Measurements from ENCODE around the gene IL1R1. TPM values are rescaled to one million over a fixed set of nuclear protein-coding genes. Genes with fewer than 3 reads are reported as not detected.

IL1R1 gene
- total and polyA plus RNA-seq, 11 donors = 10.9 to 49.0 (median 19.6) TPM

- no peak overlapping the region for H3K27ac ChIP-seq
- H3K9me3 ChIP-seq = peaks cover 0 to 18% (median 3%) of the 10 kb centered on the region in 12 donors
- H3K27me3 ChIP-seq = no peaks in the 10 kb centered on the region
- H3K4me3 ChIP-seq = no peak overlapping the region
- DNase-seq = no peak
- TF ChIP-seq, protein P1, sequence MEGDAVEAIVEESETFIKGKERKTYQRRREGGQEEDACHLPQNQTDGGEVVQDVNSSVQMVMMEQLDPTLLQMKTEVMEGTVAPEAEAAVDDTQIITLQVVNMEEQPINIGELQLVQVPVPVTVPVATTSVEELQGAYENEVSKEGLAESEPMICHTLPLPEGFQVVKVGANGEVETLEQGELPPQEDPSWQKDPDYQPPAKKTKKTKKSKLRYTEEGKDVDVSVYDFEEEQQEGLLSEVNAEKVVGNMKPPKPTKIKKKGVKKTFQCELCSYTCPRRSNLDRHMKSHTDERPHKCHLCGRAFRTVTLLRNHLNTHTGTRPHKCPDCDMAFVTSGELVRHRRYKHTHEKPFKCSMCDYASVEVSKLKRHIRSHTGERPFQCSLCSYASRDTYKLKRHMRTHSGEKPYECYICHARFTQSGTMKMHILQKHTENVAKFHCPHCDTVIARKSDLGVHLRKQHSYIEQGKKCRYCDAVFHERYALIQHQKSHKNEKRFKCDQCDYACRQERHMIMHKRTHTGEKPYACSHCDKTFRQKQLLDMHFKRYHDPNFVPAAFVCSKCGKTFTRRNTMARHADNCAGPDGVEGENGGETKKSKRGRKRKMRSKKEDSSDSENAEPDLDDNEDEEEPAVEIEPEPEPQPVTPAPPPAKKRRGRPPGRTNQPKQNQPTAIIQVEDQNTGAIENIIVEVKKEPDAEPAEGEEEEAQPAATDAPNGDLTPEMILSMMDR (IDR thresholded peaks at IDR 0.05) = no peak
- no peak for TF ChIP-seq POLR2A (IDR thresholded peaks at IDR 0.05)
- intact Hi-C loops (cut with DNase I) = no loop called here
- WGBS, 4 donors = 95 to 100% (median 96%) methylated on average over 1 of the region's 1 CpG
- no peaks in the 10 kb centered on the region for H3K4me1 ChIP-seq
- no peaks in the 10 kb centered on the region for H3K36me3 ChIP-seq
- ATAC-seq = no peak
These were observed 58.0 kb downstream of the IL1R1 start for GRCh38 chr2:102200539-102200938.

- no peaks in the 10 kb centered on the region for H3K36me3 ChIP-seq
- intact Hi-C loops (cut with DNase I) = no loop called here
- TF ChIP-seq POLR2A (IDR thresholded peaks at IDR 0.05) = no peak
- TF ChIP-seq, protein P1 (IDR thresholded peaks at IDR 0.05) = no peak
- peaks cover 0 to 18% (median 3%) of the 10 kb centered on the region in 12 donors for H3K9me3 ChIP-seq
- no peak overlapping the region for H3K27ac ChIP-seq
- no peak for ATAC-seq
- no peaks in the 10 kb centered on the region for H3K27me3 ChIP-seq
- no peak for DNase-seq
- H3K4me3 ChIP-seq = no peak overlapping the region
- no peaks in the 10 kb centered on the region for H3K4me1 ChIP-seq
These were observed 62.1 kb downstream of the IL1R1 start for GRCh38 chr2:102204638-102205037.

DNA sequence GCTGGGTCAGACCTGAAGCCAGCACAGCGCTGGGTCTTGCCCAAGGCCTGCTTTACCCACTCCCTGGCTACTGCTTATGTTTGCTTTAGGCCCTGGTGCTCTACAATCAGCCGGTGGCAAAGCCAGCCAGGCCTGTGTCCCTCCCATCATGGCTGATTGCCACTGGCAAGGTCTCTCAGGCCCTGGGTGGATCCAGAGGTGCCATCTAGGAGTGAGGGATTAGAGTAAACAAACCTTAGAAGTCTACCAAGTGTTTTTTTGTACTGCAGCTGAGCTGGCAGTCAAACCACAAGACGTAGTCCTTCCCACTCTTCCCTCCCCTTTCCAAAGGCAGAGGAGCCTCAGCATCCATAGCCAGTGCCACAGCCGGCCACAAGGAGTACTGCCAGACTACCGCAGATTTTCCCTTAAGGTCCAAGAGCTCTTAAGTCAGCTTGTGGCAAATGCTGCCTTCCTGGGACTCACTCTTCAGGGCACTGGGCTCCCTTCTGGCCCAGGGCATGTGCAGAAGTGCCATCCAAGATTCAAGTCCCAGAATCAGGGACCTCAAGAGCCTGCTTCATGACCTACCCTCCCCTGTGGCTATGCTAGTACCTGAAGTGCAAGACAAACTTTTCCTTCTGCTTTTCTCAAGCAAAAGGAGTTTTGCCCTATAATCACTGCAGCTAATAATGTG, 64.3 kb downstream of the IL1R1 start:
- Histone ChIP-seq H3K9me3 (peaks cover 0 to 18% (median 3%) of the 10 kb centered on the region in 12 donors), H3K36me3 (no peaks in the 10 kb centered on the region), H3K27ac (no peak overlapping the region), H3K4me3 (no peak overlapping the region), H3K27me3 (peaks cover 0 to 3% (median 0%) of the 10 kb centered on the region in 9 donors), H3K4me1 (no peaks in the 10 kb centered on the region)
- ATAC-seq = no peak
- TF ChIP-seq, protein P1 (IDR thresholded peaks at IDR 0.05) = no peak
- no peak for TF ChIP-seq POLR2A (IDR thresholded peaks at IDR 0.05)
- intact Hi-C loops (cut with DNase I) = no loop called here
- no peak for DNase-seq
- 73 to 94% (median 89%) methylated on average over 4 to 5 of the region's 5 CpGs for WGBS, 4 donors

DNA sequence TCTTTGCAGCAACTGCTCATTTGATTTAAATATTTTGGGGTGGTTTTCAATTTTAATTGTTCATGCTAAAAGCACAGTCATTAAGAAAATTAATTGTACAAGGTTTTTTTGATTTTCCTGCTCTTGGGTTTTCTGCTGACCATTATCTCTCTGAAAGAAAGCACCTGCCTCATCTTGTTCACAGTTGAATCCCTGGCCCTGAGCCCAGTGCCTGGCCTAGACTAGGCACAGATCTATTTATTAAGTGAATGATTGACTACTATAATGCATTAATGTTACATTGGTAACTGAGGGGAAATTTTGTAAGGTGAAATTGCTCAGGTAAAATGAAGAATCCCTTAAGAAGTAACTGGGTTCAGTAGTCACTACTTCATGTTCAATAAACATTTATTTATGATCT, 66.2 kb downstream of the IL1R1 start:
- no peak overlapping the region for H3K27ac ChIP-seq
- TF ChIP-seq, protein P1 (IDR thresholded peaks at IDR 0.05) = no peak
- TF ChIP-seq POLR2A (IDR thresholded peaks at IDR 0.05) = no peak
- no peaks in the 10 kb centered on the region for H3K36me3 ChIP-seq
- H3K4me1 ChIP-seq = no peaks in the 10 kb centered on the region
- intact Hi-C loops (cut with DNase I) = no loop called here
- H3K27me3 ChIP-seq = peaks cover 0 to 3% (median 0%) of the 10 kb centered on the region in 9 donors
- ATAC-seq (no peak), DNase-seq (no peak)
- H3K4me3 ChIP-seq = no peak overlapping the region
- H3K9me3 ChIP-seq = peaks cover 0 to 17% (median 2%) of the 10 kb centered on the region in 12 donors
